GM18517 (cell line): ENCODE data around the gene SEMA4D.
A peak's percentile ranks its signal among the peaks of the same experiment; 100 is the strongest.
"Not testable (repeated sequence)": the region's sequence is repeated elsewhere in the genome, so short reads cannot be mapped to it uniquely, and the experiment has no call there.

Experiments used
- ATAC-seq: cut with Tn5 transposase; IDR thresholded peaks from one replicate; pipeline ENCODE4 v1.9.1; 2021; ENCODE audit warnings: mild to moderate bottlenecking, moderate library complexity; ENCODE audit not compliant: unreplicated experiment

The SEMA4D gene

GRCh38 chr9:89376741-89377351 lies 121.1 kb downstream of the SEMA4D start:
- no peak for ATAC-seq

DNA sequence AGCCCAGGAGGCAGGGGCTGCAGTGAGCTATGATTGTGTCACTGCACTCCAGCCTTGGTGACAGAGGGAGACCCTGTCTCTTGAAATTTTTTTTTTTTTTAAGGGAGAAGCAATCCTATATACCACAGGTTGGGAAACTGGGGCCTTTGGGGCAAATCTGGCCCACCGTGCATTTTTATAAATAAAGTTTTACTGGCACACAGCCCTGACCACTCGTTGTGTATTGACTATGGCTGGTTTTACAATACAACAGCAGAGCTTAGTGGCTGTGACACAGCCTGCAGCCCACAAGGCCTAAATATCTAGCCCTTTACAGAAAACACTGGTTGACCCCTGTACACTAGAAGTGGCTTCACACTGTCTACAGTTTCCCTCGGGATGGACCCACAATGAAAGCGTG lies 121.6 kb downstream of the SEMA4D start:
- ATAC-seq: no peak

GRCh38 chr9:89375191-89375760 lies 122.6 kb downstream of the SEMA4D start:
- ATAC-seq: peak; percentile 55

DNA sequence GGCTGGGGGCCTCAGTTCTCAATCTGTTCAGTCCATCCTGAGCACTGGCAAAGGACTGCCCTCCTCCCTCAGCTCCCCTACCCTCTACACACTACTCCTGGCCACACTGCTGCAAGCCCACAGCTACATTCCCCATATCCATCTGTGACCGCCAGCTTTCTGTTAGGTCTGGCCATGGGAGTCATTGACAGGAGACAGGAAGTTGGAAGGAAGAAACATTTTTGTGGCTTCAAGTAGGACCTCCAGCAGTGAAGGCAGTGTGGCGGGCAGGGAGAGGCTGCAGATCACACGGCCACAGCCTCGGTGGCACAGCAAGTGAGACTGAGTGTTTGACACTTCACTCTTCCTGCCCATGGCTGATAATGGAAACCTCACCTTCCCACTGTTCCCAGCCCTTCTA lies 123.7 kb downstream of the SEMA4D start:
- no peak for ATAC-seq

DNA sequence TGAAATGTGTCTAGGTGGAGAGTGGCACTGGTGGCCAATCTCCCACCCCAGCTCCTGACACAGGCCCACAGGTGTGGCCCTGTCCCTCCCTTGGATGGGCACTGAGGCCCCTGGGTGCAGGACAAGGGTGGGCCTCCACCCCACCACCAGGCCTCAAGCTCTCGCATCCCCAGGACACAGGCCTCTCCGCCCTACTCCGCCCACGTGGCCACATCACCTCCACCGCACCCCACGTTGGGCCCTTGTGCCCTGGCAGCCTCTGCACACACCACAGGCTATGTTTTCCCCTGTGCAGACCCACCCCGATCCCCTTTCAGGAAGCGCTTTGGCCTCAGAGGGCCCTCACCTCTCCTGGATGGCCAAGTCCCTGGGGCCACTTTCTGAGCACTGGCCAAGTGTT lies 124.9 kb downstream of the SEMA4D start:
- ATAC-seq: no peak

- ATAC-seq: no peak
These were observed 125.6 kb downstream of the SEMA4D start for GRCh38 chr9:89372230-89372816.

DNA sequence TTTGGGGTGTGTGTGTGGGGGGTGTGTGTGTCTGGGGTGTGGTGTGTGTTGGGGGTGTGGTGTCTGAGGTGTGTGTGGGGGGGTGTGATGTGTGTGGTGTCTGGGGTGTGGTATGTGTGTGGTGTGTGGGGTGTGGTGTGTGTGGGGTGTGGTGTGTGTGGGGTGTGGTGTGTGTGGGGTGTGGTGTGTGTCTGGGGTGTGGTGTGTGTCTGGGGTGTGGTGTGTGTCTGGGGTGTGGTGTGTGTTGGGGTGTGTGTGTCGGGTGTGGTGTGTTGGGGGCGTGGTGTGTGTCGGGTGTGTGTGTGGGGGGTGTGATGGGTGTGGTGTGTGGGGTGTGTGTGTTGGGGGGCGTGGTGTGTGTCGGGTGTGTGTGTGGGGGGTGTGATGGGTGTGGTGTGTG lies 126.1 kb downstream of the SEMA4D start:
- ATAC-seq: not testable (repeated sequence)

GRCh38 chr9:89370593-89370992 lies 127.3 kb downstream of the SEMA4D start:
- no peak for ATAC-seq

DNA sequence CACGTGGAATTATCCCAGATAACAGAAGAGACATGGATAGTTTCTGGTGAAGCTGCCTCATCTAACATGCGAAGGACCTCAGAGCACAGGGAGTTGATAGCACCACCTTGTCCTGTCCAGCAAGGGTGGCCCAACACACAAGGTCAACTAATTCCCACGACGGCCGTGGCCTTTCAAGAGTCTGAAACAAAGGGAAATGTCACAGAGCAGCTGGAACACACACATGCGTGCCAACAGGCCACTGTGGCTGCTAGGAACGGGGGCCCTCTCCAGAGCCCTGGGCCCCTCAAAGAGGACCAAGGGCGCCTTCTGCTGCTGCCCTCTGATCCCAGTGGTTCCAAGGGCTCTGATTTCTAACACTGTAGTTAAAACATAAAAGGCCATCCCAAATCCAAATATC lies 128.9 kb downstream of the SEMA4D start:
- no peak for ATAC-seq

DNA sequence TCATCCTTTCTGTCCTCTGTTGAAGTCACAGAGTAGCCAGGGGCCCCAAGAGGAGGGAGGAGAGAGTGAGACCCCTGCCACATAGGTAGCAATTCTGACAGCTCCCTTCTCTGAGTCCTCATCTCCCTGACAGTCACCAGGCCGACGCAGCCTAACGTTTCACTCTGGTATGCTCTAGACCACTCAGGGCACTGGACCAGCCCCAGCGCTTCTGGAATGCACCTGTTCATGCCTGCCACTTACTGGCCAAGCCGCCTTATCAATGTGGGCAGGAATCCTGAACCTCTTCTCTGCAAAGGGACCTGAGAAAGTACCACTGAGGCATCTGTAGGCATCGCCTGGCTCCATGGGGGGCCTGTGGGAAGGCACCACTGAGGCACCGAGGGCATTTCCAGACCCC lies 129.4 kb downstream of the SEMA4D start:
- no peak for ATAC-seq

DNA sequence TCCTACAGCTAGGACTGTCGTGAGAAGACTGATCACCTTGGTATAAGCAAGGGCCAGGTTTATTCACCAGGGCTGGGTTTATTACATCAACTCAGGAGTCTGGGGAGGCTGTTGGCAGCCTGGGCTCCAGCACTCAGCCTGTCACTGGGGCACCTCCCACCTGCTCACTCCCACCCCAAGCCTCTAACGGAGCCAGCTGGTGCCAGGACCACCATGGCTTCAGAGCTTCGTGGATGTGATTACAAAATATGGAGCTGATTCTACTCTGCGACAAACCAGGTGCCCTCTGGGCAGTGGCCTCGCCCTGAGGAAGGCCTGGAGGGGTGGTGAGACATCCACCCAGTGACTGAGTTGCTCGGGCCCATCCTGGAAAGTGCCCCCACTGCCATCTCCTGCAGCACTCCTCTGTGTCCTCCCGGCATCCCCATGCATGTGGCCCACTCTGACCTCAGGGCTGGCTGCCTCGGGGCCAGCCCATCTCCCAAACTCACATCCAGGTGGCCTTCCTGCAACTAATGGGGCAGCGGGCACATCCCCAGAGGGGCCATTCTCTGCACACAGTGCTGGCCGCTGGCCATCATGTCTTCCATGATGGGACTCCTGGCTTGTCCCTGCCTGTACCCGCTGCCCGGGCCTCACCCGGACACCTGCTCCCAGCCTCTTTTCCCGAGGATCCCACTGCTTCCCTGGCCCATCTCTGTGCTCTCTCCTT lies 130.0 kb downstream of the SEMA4D start:
- no peak for ATAC-seq

DNA sequence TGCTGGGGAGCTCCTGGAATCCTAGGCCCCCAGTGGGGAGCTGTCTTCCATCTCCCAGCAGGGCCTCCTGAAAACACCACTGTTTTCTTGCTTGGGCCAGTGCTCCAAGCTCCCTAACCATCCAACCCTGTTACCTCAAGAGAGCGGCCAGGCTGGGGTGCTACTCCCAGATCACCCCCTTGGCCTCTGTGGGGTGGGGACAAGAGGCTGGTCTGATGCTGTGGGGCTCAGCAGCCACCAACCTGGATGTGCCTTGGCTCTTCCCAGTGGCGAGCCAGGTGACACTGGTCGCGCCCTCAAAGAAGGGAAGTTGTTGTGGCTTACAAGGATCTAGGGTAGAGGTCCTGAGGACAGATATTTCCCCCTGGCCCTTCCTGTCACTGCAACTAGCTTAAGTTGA lies 130.6 kb downstream of the SEMA4D start:
- ATAC-seq: no peak

DNA sequence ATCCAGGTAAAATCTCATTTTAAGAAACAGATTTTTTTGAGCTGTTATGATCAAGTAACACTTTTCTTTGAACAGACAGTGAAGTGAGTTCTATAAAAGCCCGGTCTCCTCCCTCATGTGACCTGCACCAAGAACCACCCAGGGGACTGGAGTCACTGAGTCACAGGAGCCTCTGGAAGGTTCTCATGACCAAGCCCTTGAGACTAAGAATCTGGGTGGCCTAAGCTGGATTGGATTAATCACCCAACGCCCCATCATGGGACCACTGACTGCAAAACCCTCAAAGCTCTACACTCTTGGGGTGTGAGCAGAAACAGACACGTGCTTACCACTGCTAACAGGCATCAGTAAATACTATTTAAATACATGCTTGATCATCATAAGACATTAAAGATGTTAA lies 131.2 kb downstream of the SEMA4D start:
- ATAC-seq: no peak

GRCh38 chr9:89365532-89365912 lies 132.4 kb downstream of the SEMA4D start:
- ATAC-seq: no peak

DNA sequence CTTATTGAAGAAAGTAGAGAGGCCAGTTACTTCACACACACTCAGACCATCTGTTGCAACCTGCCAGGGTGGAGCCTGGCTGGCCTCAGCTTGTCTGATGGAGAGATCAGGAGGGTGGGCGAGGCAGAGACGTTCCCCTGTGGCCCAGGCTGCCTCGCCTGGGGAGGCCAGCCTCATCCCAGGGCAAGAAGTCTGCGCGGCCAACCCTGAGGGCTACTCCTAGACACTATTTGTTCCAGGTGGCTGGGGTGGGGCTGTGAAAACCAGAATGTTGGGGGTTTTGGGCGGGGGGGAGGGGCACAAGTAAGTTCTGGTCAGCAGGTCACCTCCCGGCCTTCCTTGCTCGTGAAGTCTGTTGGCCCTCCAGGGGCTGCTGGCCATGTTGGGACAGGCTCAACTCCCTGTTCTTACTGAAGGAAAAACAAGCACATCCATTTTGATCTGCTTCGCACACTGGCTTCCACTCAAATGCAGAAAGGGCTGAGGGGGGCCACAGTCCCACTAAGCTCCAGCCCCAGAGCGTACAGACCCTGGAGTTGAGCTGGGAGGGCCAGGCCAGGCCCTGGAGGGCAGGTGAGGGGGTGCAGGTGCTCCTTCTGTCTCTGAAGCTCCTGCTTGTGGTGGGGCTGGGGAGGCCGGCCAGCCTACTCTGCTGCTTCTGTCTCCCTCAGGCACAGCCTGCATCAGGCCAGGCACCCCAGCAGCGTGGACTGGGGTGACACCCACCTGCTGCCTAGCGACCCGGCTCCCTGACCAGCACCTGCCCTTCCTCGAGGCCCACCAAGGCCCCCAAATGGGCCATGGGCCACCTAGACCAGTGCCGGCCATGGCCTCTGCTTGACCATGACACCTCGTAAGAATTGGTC lies 133.0 kb downstream of the SEMA4D start:
- ATAC-seq: no peak

GRCh38 chr9:89363921-89364665 lies 133.8 kb downstream of the SEMA4D start:
- ATAC-seq: no peak

DNA sequence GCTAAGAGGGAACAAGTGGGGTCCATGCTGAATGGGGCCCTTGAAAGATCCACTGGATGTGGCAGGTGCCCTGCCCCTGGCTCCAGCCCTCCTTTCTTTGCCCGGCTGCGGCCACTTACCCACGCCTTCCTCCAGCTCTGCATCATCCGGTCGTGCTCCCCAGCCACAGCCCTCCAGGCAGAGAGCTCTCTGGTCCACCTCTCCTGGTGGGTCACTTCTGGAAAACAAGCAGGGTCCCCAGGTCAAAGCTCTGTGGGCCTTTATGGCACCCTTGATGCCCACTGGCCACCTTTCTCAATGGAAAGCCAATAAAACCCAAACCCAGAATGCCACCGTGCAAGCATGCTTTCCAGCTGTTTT lies 134.6 kb downstream of the SEMA4D start:
- no peak for ATAC-seq

DNA sequence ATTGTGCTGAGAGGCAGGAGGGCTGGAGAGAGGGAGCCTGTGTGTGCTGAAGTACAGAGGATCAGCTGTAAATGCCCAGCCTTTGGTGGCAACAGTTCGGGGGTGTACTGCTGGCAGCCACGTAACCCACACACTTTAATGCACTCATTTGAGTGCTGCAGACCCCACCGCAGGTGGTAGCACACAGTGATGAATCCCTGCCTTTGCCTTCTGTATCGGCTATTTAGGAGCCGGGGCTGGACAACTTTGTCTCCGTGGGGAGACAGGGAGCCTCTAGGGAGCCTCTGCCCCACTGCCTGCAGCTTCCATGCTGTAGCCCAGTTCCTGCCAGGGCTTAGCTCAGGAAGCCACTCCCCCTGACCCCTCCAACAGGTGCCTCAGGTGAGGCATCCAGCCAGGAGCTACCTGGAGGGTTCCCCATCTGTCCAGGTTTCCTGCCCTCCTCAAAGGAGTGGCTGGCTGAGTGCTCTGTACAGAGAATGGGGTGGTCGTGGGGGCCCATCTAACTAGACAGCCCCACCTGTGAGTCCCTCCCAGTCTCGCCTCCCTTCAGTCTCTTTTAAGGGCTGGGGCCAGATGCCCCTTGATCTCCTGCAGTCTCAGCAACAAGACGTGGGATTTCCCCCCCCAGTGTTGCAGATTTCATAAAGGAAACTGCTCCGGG lies 135.1 kb downstream of the SEMA4D start:
- ATAC-seq: no peak

DNA sequence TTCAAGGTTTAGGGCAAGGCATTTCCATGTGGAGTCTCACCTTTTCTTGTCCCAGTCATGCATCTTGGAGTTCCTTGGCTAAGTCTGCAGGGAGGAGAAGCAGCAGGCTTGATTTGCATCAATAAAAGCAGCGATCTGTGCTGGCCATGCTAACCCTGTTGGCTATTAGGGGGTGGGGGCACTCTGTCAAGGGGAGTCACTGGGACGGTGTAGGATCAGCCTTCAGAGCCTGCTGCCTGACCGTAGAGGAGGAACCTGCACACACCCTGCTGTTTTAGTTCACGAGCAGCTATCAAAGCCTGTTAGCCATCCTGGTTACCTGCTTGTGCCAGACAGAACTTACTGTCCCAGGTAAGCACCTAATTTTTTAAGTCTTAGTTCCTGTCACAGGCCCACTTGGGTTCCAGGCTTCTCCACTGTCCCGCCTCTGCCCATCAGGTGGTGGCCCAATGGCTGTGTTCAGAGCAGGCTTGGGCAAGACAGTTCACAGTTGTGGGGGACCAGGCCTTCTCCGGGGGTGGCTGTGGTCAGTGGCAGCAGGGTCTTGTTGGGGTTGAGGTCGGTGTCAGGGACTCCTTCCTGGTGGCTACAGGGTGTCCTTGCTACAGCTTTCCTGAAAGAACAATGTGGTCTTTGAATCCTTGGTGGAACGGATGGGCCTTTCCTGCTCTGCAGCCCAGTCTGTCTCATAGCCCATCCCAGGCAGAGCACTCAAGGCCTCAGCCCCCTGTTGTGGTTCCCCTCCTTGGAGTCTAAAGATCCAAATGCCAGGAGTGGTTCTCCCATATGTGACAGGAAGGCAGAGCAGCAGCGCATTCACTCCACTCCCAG lies 135.9 kb downstream of the SEMA4D start:
- ATAC-seq: no peak
